ENCODE data around the gene LMTK3. TPM values are rescaled to one million over a fixed set of nuclear protein-coding genes. Genes with fewer than 3 reads are reported as not detected.

Gene LMTK3
- total RNA-seq, 1 experiment from 2014 or later, result not detected

GRCh38 chr19:48553676-48554384, 42.2 kb upstream of the LMTK3 start:
- DNase-seq, result no peak
- no peak overlapping the region for H2AFZ ChIP-seq (ENCODE audit: low read length)
- no peaks in the 10 kb centered on the region for H4K20me1 ChIP-seq (ENCODE audit: insufficient read depth, low read depth, low read length)
- no peak overlapping the region for H3K4me2 ChIP-seq (ENCODE audit: low read depth, low read length, poor library complexity, severe bottlenecking)
- H3K79me2 ChIP-seq (ENCODE audit: low read length), result no peaks in the 10 kb centered on the region
- no peaks in the 10 kb centered on the region for H3K36me3 ChIP-seq (ENCODE audit: insufficient read depth, low read length)
- H3K9me3 ChIP-seq (ENCODE audit: low read length), result no peaks in the 10 kb centered on the region
- no peak overlapping the region for H3K4me3 ChIP-seq (ENCODE audit: low read length)
- no peak overlapping the region for H3K9ac ChIP-seq (ENCODE audit: low read length)
- H3K9me2 ChIP-seq (replicated peaks; ENCODE audit: insufficient read depth, low read length), result no peaks in the 10 kb centered on the region
- H3K27me3 ChIP-seq (ENCODE audit: low read length), result no peaks in the 10 kb centered on the region
- H3K4me1 ChIP-seq (ENCODE audit: low read length), result no peaks in the 10 kb centered on the region
- H3K27ac ChIP-seq (ENCODE audit: low read length), result no peak overlapping the region

GRCh38 chr19:48552406-48553322, 41.0 kb upstream of the LMTK3 start:
- no peak overlapping the region for H3K4me3 ChIP-seq (ENCODE audit: low read length)
- H4K20me1 ChIP-seq (ENCODE audit: insufficient read depth, low read depth, low read length), result no peaks in the 10 kb centered on the region
- no peaks in the 10 kb centered on the region for H3K79me2 ChIP-seq (ENCODE audit: low read length)
- H3K4me2 ChIP-seq (ENCODE audit: low read depth, low read length, poor library complexity, severe bottlenecking), result no peak overlapping the region
- no peaks in the 10 kb centered on the region for H3K4me1 ChIP-seq (ENCODE audit: low read length)
- H3K9me3 ChIP-seq (ENCODE audit: low read length), result no peaks in the 10 kb centered on the region
- H3K9ac ChIP-seq (ENCODE audit: low read length), result no peak overlapping the region
- H2AFZ ChIP-seq (ENCODE audit: low read length), result no peak overlapping the region
- H3K27me3 ChIP-seq (ENCODE audit: low read length), result no peaks in the 10 kb centered on the region
- no peaks in the 10 kb centered on the region for H3K9me2 ChIP-seq (replicated peaks; ENCODE audit: insufficient read depth, low read length)
- no peak overlapping the region for H3K27ac ChIP-seq (ENCODE audit: low read length)
- DNase-seq, result no peak
- H3K36me3 ChIP-seq (ENCODE audit: insufficient read depth, low read length), result no peaks in the 10 kb centered on the region

GRCh38 chr19:48551437-48552302, 40.0 kb upstream of the LMTK3 start, which contains the start of gene SULT2B1:
Gene SULT2B1 (plus strand): TSS chr19:48552172. CDS start chr19:48552253, 81 bp downstream.
- no peak within 1 kb of the TSS for H3K4me2 ChIP-seq (ENCODE audit: low read depth, low read length, poor library complexity, severe bottlenecking)
- H3K4me1 ChIP-seq (ENCODE audit: low read length), result no peaks in the 10 kb centered on the region
- no peaks in the 10 kb centered on the region for H3K9me2 ChIP-seq (replicated peaks; ENCODE audit: insufficient read depth, low read length)
- no peaks in the 10 kb centered on the region for H4K20me1 ChIP-seq (ENCODE audit: insufficient read depth, low read depth, low read length)
- no peak for DNase-seq
- H3K36me3 ChIP-seq (ENCODE audit: insufficient read depth, low read length), result no peaks in the 10 kb centered on the region
- no peak within 1 kb of the TSS for H3K27ac ChIP-seq (ENCODE audit: low read length)
- H3K9me3 ChIP-seq (ENCODE audit: low read length), result no peaks in the 10 kb centered on the region
- H3K79me2 ChIP-seq (ENCODE audit: low read length), result no peaks in the 10 kb centered on the region
- H3K27me3 ChIP-seq (ENCODE audit: low read length), result no peaks in the 10 kb centered on the region
- H3K9ac ChIP-seq (ENCODE audit: low read length), result no peak within 1 kb of the TSS
- no peak within 1 kb of the TSS for H3K4me3 ChIP-seq (ENCODE audit: low read length)
- no peak within 1 kb of the TSS for H2AFZ ChIP-seq (ENCODE audit: low read length)

- no peaks in the 10 kb centered on the region for H3K9me2 ChIP-seq (replicated peaks; ENCODE audit: insufficient read depth, low read length)
- H3K4me2 ChIP-seq (ENCODE audit: low read depth, low read length, poor library complexity, severe bottlenecking), result no peak overlapping the region
- DNase-seq, result no peak
- H3K4me3 ChIP-seq (ENCODE audit: low read length), result no peak overlapping the region
- H2AFZ ChIP-seq (ENCODE audit: low read length), result no peak overlapping the region
- H3K27me3 ChIP-seq (ENCODE audit: low read length), result no peaks in the 10 kb centered on the region
- no peak overlapping the region for H3K9ac ChIP-seq (ENCODE audit: low read length)
- no peaks in the 10 kb centered on the region for H3K36me3 ChIP-seq (ENCODE audit: insufficient read depth, low read length)
- H3K4me1 ChIP-seq (ENCODE audit: low read length), result no peaks in the 10 kb centered on the region
- H3K27ac ChIP-seq (ENCODE audit: low read length), result no peak overlapping the region
- no peaks in the 10 kb centered on the region for H3K79me2 ChIP-seq (ENCODE audit: low read length)
- H4K20me1 ChIP-seq (ENCODE audit: insufficient read depth, low read depth, low read length), result no peaks in the 10 kb centered on the region
- no peaks in the 10 kb centered on the region for H3K9me3 ChIP-seq (ENCODE audit: low read length)
These were observed 37.7 kb upstream of the LMTK3 start for GRCh38 chr19:48549380-48549779.

GRCh38 chr19:48548253-48548911, 36.7 kb upstream of the LMTK3 start:
- no peak overlapping the region for H3K9ac ChIP-seq (ENCODE audit: low read length)
- no peaks in the 10 kb centered on the region for H3K79me2 ChIP-seq (ENCODE audit: low read length)
- H3K4me2 ChIP-seq (ENCODE audit: low read depth, low read length, poor library complexity, severe bottlenecking), result no peak overlapping the region
- H3K9me2 ChIP-seq (replicated peaks; ENCODE audit: insufficient read depth, low read length), result no peaks in the 10 kb centered on the region
- no peak overlapping the region for H3K27ac ChIP-seq (ENCODE audit: low read length)
- H3K4me3 ChIP-seq (ENCODE audit: low read length), result no peak overlapping the region
- no peaks in the 10 kb centered on the region for H4K20me1 ChIP-seq (ENCODE audit: insufficient read depth, low read depth, low read length)
- no peaks in the 10 kb centered on the region for H3K9me3 ChIP-seq (ENCODE audit: low read length)
- H3K36me3 ChIP-seq (ENCODE audit: insufficient read depth, low read length), result no peaks in the 10 kb centered on the region
- no peak overlapping the region for H2AFZ ChIP-seq (ENCODE audit: low read length)
- no peak for DNase-seq
- no peaks in the 10 kb centered on the region for H3K4me1 ChIP-seq (ENCODE audit: low read length)
- no peaks in the 10 kb centered on the region for H3K27me3 ChIP-seq (ENCODE audit: low read length)

- Histone ChIP-seq H3K9me3 (ENCODE audit: low read length) (no peaks in the 10 kb centered on the region), H3K9me2 (replicated peaks; ENCODE audit: insufficient read depth, low read length) (no peaks in the 10 kb centered on the region), H3K27ac (ENCODE audit: low read length) (no peak overlapping the region), H3K4me1 (ENCODE audit: low read length) (no peaks in the 10 kb centered on the region), H3K9ac (ENCODE audit: low read length) (no peak overlapping the region), H2AFZ (ENCODE audit: low read length) (no peak overlapping the region), H3K27me3 (ENCODE audit: low read length) (no peaks in the 10 kb centered on the region), H4K20me1 (ENCODE audit: insufficient read depth, low read depth, low read length) (no peaks in the 10 kb centered on the region), H3K4me2 (ENCODE audit: low read depth, low read length, poor library complexity, severe bottlenecking) (no peak overlapping the region), H3K79me2 (ENCODE audit: low read length) (no peaks in the 10 kb centered on the region), H3K4me3 (ENCODE audit: low read length) (no peak overlapping the region), H3K36me3 (ENCODE audit: insufficient read depth, low read length) (no peaks in the 10 kb centered on the region)
- no peak for DNase-seq
These were observed 36.1 kb upstream of the LMTK3 start for GRCh38 chr19:48547722-48548121.

- Histone ChIP-seq H3K27ac (ENCODE audit: low read length) (no peak overlapping the region), H3K4me1 (ENCODE audit: low read length) (no peaks in the 10 kb centered on the region), H3K4me3 (ENCODE audit: low read length) (no peak overlapping the region), H3K4me2 (ENCODE audit: low read depth, low read length, poor library complexity, severe bottlenecking) (no peak overlapping the region), H2AFZ (ENCODE audit: low read length) (no peak overlapping the region), H3K79me2 (ENCODE audit: low read length) (no peaks in the 10 kb centered on the region), H3K27me3 (ENCODE audit: low read length) (no peaks in the 10 kb centered on the region), H4K20me1 (ENCODE audit: insufficient read depth, low read depth, low read length) (no peaks in the 10 kb centered on the region), H3K9me2 (replicated peaks; ENCODE audit: insufficient read depth, low read length) (no peaks in the 10 kb centered on the region), H3K9ac (ENCODE audit: low read length) (no peak overlapping the region), H3K36me3 (ENCODE audit: insufficient read depth, low read length) (no peaks in the 10 kb centered on the region), H3K9me3 (ENCODE audit: low read length) (no peaks in the 10 kb centered on the region)
- DNase-seq, result no peak
These were observed 33.5 kb upstream of the LMTK3 start for GRCh38 chr19:48544856-48545750.

Measured in Karpas-422 (cell line).